ENCODE results near the gene RCL1. TPM values are rescaled to one million over a fixed set of nuclear protein-coding genes. Genes with fewer than 3 reads are reported as not detected.

The RCL1 gene
- total and polyA plus RNA-seq, 2 of the 13 experiments (the other 11 are each of a cell fraction or from before 2014, with no cell fraction given) = 22.3 to 31.6 TPM

DNA sequence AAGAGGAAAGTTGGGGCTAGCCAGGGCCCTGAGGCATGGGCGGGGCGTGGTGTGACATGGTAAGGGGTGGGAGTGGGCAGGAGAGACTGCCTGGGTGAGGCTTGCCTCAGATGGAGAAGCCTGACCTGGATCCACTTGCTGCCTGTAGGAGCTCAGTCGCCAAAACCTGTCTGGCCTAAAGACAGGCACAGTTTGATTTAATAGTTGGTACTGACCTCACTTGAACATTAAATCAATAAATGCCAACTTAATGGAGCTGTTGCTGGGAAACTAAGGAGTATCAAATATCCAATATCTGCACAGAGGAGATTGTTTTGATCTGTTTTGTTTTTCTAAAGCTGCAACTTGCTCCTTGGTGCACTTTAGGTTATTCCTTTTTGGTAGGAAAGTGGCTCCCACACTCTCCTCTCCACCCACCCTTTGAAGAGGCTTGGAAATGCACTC lies 86.4 kb downstream of the RCL1 start:
- Histone ChIP-seq H3K9me3 (ENCODE audit: low read length) (no peaks in the 10 kb centered on the region), H3K27ac (ENCODE audit: extremely low read length, insufficient read depth, low read length) (no peak overlapping the region), H3K4me2 (ENCODE audit: low read depth, low read length) (no peak overlapping the region), H3K4me1 (ENCODE audit: insufficient read depth, low read length) (no peaks in the 10 kb centered on the region), H3K27me3 (ENCODE audit: control insufficient read depth in 1 of 2, insufficient read depth in 2 of 2, low read length in 2 of 2) (no peaks in the 10 kb centered on the region), H3K79me2 (ENCODE audit: insufficient read depth, low read length) (no peaks in the 10 kb centered on the region), H3K36me3 (replicated peaks in 1 of 2; ENCODE audit: control insufficient read depth in 1 of 2, insufficient read depth in 2 of 2, low read length in 2 of 2) (no peaks in the 10 kb centered on the region), H3K4me3 (replicated peaks in 1 of 3; ENCODE audit: insufficient read depth in 1 of 3, low read depth in 2 of 3, low read length in 3 of 3) (no peak overlapping the region), H4K20me1 (ENCODE audit: insufficient read depth, low read length) (no peaks in the 10 kb centered on the region), H3K9ac (ENCODE audit: insufficient read depth, low read depth, low read length) (no peak overlapping the region), H2AFZ (ENCODE audit: low read length) (no peak overlapping the region)
- WGBS (ENCODE audit: low lambda C conversion rate) = 86% methylated on average over 3 of the region's 3 CpGs
- FAIRE-seq (no peak), DNase-seq (ENCODE audit: low spot score) (no peak), ATAC-seq (no peak)
- ChIA-PET POLR2A (no interaction called here), CTCF (ENCODE audit: low intra/inter-chr PET ratio, low total read pairs) (no interaction called here)
- in situ Hi-C loops (cut with HindIII; ENCODE audit: extremely low pct_ligation_motif_present, low pct_unique_long_range_greater_than_20kb) = no loop called here
- intact Hi-C loops (cut with micrococcal nuclease; ENCODE audit: unreplicated experiment) = no loop called here
- TF ChIP-seq RXRB (CRISPR knock-in tag; IDR thresholded peaks at IDR 0.05; ENCODE audit: borderline replicate concordance) (no peak), SP140L (CRISPR knock-in tag; IDR thresholded peaks at IDR 0.05; ENCODE audit: borderline replicate concordance) (no peak), SRSF1 (optimal IDR thresholded peaks at IDR 0.05; ENCODE audit: low read depth, low read length) (no peak), ZNF431 (CRISPR knock-in tag; IDR thresholded peaks at IDR 0.05; ENCODE audit: borderline replicate concordance, low read depth) (no peak), ZNF674 (CRISPR knock-in tag; IDR thresholded peaks at IDR 0.05; ENCODE audit: low read depth) (no peak), MEF2D (CRISPR knock-in tag; IDR thresholded peaks at IDR 0.05) (no peak), FOXO1 (CRISPR knock-in tag; IDR thresholded peaks at IDR 0.05) (no peak), CCDC6 (CRISPR knock-in tag; IDR thresholded peaks at IDR 0.05) (no peak), CHD2 (IDR thresholded peaks at IDR 0.05; ENCODE audit: low read depth, low read length) (no peak), SRY (CRISPR knock-in tag; IDR thresholded peaks at IDR 0.05) (no peak), SNRNP70 (IDR thresholded peaks at IDR 0.05; ENCODE audit: low read depth, low read length) (no peak), ZSCAN29 (CRISPR knock-in tag; conservative IDR thresholded peaks at IDR 0.05) (no peak), KLF15 (CRISPR knock-in tag; IDR thresholded peaks at IDR 0.05; ENCODE audit: borderline replicate concordance) (no peak), SMAD3 (CRISPR knock-in tag; IDR thresholded peaks at IDR 0.05) (no peak), ZNF34 (CRISPR knock-in tag; IDR thresholded peaks at IDR 0.05; ENCODE audit: borderline replicate concordance) (no peak), HNRNPL (IDR thresholded peaks at IDR 0.05; ENCODE audit: low read depth, low read length) (no peak)
- TF ChIP-seq, protein P1, sequence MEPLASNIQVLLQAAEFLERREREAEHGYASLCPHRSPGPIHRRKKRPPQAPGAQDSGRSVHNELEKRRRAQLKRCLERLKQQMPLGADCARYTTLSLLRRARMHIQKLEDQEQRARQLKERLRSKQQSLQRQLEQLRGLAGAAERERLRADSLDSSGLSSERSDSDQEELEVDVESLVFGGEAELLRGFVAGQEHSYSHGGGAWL (CRISPR knock-in tag; IDR thresholded peaks at IDR 0.05) = no peak
- TF ChIP-seq, protein P2, sequence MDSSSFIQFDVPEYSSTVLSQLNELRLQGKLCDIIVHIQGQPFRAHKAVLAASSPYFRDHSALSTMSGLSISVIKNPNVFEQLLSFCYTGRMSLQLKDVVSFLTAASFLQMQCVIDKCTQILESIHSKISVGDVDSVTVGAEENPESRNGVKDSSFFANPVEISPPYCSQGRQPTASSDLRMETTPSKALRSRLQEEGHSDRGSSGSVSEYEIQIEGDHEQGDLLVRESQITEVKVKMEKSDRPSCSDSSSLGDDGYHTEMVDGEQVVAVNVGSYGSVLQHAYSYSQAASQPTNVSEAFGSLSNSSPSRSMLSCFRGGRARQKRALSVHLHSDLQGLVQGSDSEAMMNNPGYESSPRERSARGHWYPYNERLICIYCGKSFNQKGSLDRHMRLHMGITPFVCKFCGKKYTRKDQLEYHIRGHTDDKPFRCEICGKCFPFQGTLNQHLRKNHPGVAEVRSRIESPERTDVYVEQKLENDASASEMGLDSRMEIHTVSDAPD (CRISPR knock-in tag; IDR thresholded peaks at IDR 0.05) = no peak
- no TSS peak for BruUV-seq (replicated peaks)

Measured in HepG2 (cell line).